ENCODE data around the gene ARHGEF4.

DNA sequence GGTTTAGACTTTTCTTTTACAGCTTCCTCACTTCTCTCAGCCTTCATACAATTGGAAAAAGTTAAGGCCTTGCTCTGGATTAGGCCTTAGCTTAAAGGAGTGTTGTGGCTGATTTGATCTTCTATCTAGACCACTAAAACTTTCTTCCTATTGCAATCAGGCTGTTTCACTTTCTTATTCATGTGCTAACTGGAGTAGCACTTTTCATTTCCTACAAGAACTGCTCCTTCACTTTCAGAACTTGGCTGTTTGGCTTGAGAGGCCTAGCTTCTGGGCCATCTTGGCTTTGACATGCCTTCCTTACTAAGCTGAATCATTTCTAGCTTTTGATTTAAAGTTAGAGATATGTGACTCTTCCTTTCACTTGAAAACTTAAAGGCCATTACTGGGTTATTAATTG is 114.3 kb downstream of the ARHGEF4 start:
- TF ChIP-seq POLR2A (IDR thresholded peaks at IDR 0.05) (no peak), CTCF (IDR thresholded peaks at IDR 0.05 in 8 of 11, conservative IDR thresholded peaks at IDR 0.05 in 3 of 11) (no peak)

Measured in spleen (tissue), 7 donors.